Ovary (tissue), 9 donors: ENCODE data around the gene PLPPR5. TPM values are rescaled to one million over a fixed set of nuclear protein-coding genes. Genes with fewer than 3 reads are reported as not detected.

Experiments used
- DNase-seq, 5 donors: peaks; one replicate each; pipeline ENCODE4 v3.0.0-alpha.2; 2019 to 2020
- H3K27ac ChIP-seq, 2 donors: fragments of 200-600 bp; one replicate each; pipeline versions ENCODE4 v1.5.1 to v1.8.0; 2019 to 2022
- H3K27me3 ChIP-seq: fragments of 200-600 bp; one replicate; pipeline ENCODE4 v1.8.0; 2022
- H3K36me3 ChIP-seq: fragments of 200-600 bp; sonication (generic); one replicate; pipeline ENCODE4 v1.5.1; 2019
- H3K4me1 ChIP-seq: one replicate; pipeline ENCODE4 v1.8.1; 2013; ENCODE audit warnings: mild to moderate bottlenecking, moderate library complexity; ENCODE audit not compliant: insufficient read depth
- H3K4me3 ChIP-seq: fragments of 200-600 bp; sonication (generic); one replicate; pipeline ENCODE4 v1.5.1; 2017
- H3K9me3 ChIP-seq, 2 donors: fragments of 200-600 bp in 1 of 2; sonication (generic) in 1 of 2; one replicate each; pipeline versions ENCODE4 v1.5.1 to v1.8.1; 2013 to 2019; ENCODE audit warnings: mild to moderate bottlenecking in 1 of 2, moderate library complexity in 1 of 2
- EP300 ChIP-seq: sonication (generic); formaldehyde crosslinking; IDR thresholded peaks from one replicate; pipeline ENCODE4 v1.6.1; 2017; ENCODE audit warnings: antibody characterized with exemption
- POLR2A ChIP-seq: fragments of 450-650 bp; IDR thresholded peaks from one replicate; pipeline ENCODE4 v1.6.1; 2017; ENCODE audit warnings: antibody characterized with exemption, mild to moderate bottlenecking, moderate library complexity
- WGBS, 3 donors: extraction: QIAGEN DNeasy Blood & Tissue Kit in 1 of 3; methylation state at CpG; one replicate each; pipeline versions ENCODE4 v1.1.5 to v1.1.7; 2013 to 2017; 5-methylcytosine and 5-hydroxymethylcytosine counted together
- intact Hi-C, 4 donors: fragments of 100-400 bp; cut with DNase I; formaldehyde crosslinking; loops; one replicate each; pipeline versions ENCODE4 v1.11.0 to v1.15.1; 2022 to 2023
- polyA plus RNA-seq, 2 donors: library from polyadenylated mRNA; stranded (reverse); fragments of 200-250 nt in 1 of 2; fragments of 350-450 nt in 1 of 2; fragmentation: Illumina TruSeq in 1 of 2; extraction: RNeasy Lipid Tissue Mini Kit (QIAGEN cat#74804) in 1 of 2; gene quantifications; one replicate each; pipeline ENCODE4 v1.2.3, GENCODE V29; 2013 to 2014
- total RNA-seq, 7 donors: library from RNA; depleted of rRNA in 2 of 7; stranded (reverse); fragments of >200 nt in 2 of 7; fragmentation: NEBNext Ultra II Directional in 3 of 7; extraction: Animal tissue kit (Norgen Biotek cat#: 25700) in 3 of 7; gene quantifications; one replicate each; pipeline versions ENCODE4 v1.1.0 to v1.2.4, GENCODE V29; 2016 to 2023
- TF ChIP-seq, protein P1 (sequence below), 3 donors: fragments of 450-650 bp in 2 of 3; fragments of 200-600 bp in 1 of 3; IDR thresholded peaks; one replicate each; pipeline versions ENCODE4 v1.5.1 to v1.8.0; 2016 to 2022; ENCODE audit warnings: antibody characterized with exemption in 3 of 3, mild to moderate bottlenecking in 1 of 3
- donor health status: DM: no; HTN: no; CAD: no; lungs with moderate emphysema.
- donor health status: DM: no; HTN: no; CAD: no.
- donor health status: Bipolar disorder and iron deficiency.
- donor health status: DM: yes; HTN: yes; CAD: no.
- donor health status: DM: no; HTN: no; CAD: no.
- donor health status: DM: yes; HTN: yes; CAD: no.

The PLPPR5 gene
- total and polyA plus RNA-seq, 9 donors: not detected

DNA sequence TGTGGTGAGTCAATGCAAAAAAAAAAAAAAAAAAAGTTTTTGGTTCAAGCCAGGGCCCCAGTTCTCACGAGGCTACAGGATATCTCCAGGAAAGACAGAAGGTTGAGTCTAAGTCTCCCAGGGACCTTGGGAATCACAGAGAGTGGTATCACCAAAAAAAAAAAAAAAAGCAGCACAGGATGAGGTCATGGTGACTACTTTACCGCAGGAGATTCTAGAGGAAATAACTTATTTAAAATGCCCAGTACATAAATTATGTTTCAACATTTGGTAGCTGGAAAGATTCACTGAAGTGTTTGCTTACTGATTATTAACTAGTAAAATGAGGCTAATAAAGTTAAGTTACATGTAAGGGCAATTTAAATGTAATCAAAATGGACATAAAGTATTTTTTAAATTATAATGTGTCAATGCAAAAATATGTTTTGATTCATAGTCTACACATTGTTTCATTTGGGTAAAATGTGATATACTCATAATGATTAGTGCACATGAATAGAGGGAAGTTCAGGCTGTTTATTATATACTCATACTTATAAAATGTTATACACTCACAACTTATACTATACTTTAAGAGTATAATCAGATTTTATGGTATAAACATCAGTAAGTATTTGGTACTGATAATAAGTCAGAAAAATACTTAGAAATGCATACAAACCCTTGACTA lies 84.1 kb downstream of the PLPPR5 start:
- TF ChIP-seq, protein P1, sequence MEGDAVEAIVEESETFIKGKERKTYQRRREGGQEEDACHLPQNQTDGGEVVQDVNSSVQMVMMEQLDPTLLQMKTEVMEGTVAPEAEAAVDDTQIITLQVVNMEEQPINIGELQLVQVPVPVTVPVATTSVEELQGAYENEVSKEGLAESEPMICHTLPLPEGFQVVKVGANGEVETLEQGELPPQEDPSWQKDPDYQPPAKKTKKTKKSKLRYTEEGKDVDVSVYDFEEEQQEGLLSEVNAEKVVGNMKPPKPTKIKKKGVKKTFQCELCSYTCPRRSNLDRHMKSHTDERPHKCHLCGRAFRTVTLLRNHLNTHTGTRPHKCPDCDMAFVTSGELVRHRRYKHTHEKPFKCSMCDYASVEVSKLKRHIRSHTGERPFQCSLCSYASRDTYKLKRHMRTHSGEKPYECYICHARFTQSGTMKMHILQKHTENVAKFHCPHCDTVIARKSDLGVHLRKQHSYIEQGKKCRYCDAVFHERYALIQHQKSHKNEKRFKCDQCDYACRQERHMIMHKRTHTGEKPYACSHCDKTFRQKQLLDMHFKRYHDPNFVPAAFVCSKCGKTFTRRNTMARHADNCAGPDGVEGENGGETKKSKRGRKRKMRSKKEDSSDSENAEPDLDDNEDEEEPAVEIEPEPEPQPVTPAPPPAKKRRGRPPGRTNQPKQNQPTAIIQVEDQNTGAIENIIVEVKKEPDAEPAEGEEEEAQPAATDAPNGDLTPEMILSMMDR (IDR thresholded peaks at IDR 0.05): no peak
- TF ChIP-seq POLR2A (no peak), EP300 (no peak)
- no peaks in the 10 kb centered on the region for H3K4me1 ChIP-seq
- no peak overlapping the region for H3K4me3 ChIP-seq
- 19 to 25% (median 24%) methylated on average over 2 of the region's 2 CpGs for WGBS, 3 donors
- intact Hi-C loops: no loop called here
- H3K27ac ChIP-seq: no peak overlapping the region
- H3K27me3 ChIP-seq: no peaks in the 10 kb centered on the region
- DNase-seq: no peak
- no peaks in the 10 kb centered on the region for H3K36me3 ChIP-seq
- no peaks in the 10 kb centered on the region for H3K9me3 ChIP-seq

DNA sequence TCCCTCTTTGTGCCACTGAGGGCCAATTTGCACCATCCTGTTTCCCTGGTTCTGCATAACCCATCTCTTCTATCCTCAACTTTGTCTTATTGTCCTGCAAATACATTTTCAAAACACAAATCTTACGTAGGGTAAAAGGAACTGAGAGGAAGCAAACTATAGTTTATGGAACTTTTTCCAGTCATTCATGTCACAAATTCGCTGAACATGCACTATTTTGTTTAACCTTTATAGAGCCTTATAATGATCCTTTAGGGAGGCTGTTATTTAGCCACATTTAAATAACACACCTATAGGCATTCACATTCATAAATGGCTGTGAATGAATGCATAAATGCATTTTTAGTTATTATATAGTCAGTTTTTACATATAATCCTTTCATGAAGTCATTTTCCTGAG lies 85.0 kb downstream of the PLPPR5 start:
- Histone ChIP-seq H3K9me3 (no peaks in the 10 kb centered on the region), H3K4me1 (no peaks in the 10 kb centered on the region), H3K4me3 (no peak overlapping the region), H3K27ac (no peak overlapping the region), H3K36me3 (no peaks in the 10 kb centered on the region), H3K27me3 (no peaks in the 10 kb centered on the region)
- no peak for TF ChIP-seq EP300
- TF ChIP-seq, protein P1 (IDR thresholded peaks at IDR 0.05): no peak
- TF ChIP-seq POLR2A: no peak
- DNase-seq: no peak
- intact Hi-C loops: no loop called here
- 82 to 89% (median 84%) methylated on average over 2 of the region's 2 CpGs for WGBS, 3 donors

DNA sequence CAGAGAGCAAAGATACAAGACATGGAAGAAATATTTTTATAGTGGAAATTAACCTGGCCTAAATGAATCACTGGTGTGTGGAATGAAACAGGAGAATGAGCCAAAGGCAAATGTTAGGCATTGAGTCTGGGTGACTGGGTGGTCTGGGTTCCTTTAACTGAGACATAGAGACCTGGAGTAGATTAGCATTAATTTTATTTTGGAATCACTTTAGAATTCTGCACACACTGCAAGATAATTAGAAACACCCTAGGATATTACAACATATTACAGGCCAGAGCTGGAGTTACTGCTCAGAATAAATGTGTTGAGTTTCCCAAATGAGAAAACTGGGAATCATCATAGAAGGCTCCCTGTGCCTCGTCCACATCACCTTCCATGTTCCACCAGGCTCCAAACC lies 85.5 kb downstream of the PLPPR5 start:
- intact Hi-C loops: no loop called here
- no peaks in the 10 kb centered on the region for H3K27me3 ChIP-seq
- no peaks in the 10 kb centered on the region for H3K36me3 ChIP-seq
- no peak overlapping the region for H3K4me3 ChIP-seq
- 59 to 70% (median 64%) methylated on average over 1 of the region's 1 CpG for WGBS, 3 donors
- TF ChIP-seq, protein P1 (IDR thresholded peaks at IDR 0.05): no peak
- TF ChIP-seq EP300 (no peak), POLR2A (no peak)
- no peaks in the 10 kb centered on the region for H3K4me1 ChIP-seq
- DNase-seq: no peak
- H3K9me3 ChIP-seq: no peaks in the 10 kb centered on the region
- no peak overlapping the region for H3K27ac ChIP-seq

DNA sequence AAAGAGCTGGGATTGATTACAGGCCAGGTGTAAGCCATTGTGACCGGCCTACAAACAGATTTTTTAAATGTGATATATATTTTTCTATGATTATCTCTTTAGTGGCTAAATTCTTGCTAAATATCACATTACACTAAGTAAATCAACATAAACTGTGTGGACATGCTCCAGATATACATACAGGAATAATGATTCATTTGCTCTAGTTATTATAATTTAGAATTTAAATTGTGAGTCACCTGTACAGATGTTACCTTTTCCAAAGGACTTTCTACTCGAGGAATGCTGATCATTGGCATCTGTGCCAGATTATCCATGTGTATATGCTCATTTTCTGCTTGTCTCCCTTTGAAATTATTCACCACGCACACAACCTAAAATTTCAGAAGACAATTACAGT lies 90.1 kb downstream of the PLPPR5 start:
- whole genome bisulfite sequencing, 3 donors: 56 to 78% (median 74%) methylated on average over 3 of the region's 3 CpGs
- Histone ChIP-seq H3K27ac (no peak overlapping the region), H3K27me3 (no peaks in the 10 kb centered on the region), H3K9me3 (no peaks in the 10 kb centered on the region), H3K36me3 (no peaks in the 10 kb centered on the region), H3K4me1 (no peaks in the 10 kb centered on the region), H3K4me3 (no peak overlapping the region)
- intact Hi-C loops: no loop called here
- no peak for TF ChIP-seq EP300
- TF ChIP-seq, protein P1 (IDR thresholded peaks at IDR 0.05): no peak
- no peak for DNase-seq
